ENCODE data around the gene ADAM15. TPM values are rescaled to one million over a fixed set of nuclear protein-coding genes. Genes with fewer than 3 reads are reported as not detected.

The ADAM15 gene
- total RNA-seq, 1 donor from 2014 or later, result 33.3 TPM

Other genes starting within 250 kb of the ADAM15 start
- 30.8 and 41.3 TPM in 2 replicates for gene KCNN3, start 181.0 kb upstream of the ADAM15 start, total RNA-seq
- gene PMVK, start 114.6 kb upstream of the ADAM15 start, total RNA-seq, result 10.9 and 11.3 TPM in 2 replicates
- gene PBXIP1, start 95.2 kb upstream of the ADAM15 start, total RNA-seq, result 535 and 641 TPM in 2 replicates
- 25.8 and 31.0 TPM in 2 replicates for gene PYGO2, start 89.5 kb upstream of the ADAM15 start, total RNA-seq
- gene SHC1, start 80.6 kb upstream of the ADAM15 start, total RNA-seq, result 165 and 171 TPM in 2 replicates
- 26.6 and 33.5 TPM in 2 replicates for gene CKS1B, start 76.6 kb upstream of the ADAM15 start, total RNA-seq
- 27.2 and 28.1 TPM in 2 replicates for gene FLAD1, start 68.0 kb upstream of the ADAM15 start, total RNA-seq
- gene LENEP, start 57.7 kb upstream of the ADAM15 start, total RNA-seq, result not detected in 2 replicates
- gene ZBTB7B, start 48.5 kb upstream of the ADAM15 start, total RNA-seq, result 24.6 and 26.6 TPM in 2 replicates
- not detected in 2 replicates for gene DCST2, start 17.5 kb upstream of the ADAM15 start, total RNA-seq
- not detected in 2 replicates for gene DCST1, start 17.5 kb upstream of the ADAM15 start, total RNA-seq
- 4.9 and 8.3 TPM in 2 replicates for gene EFNA4, start 12.4 kb downstream of the ADAM15 start, total RNA-seq
- gene EFNA3, start 27.5 kb downstream of the ADAM15 start, total RNA-seq, result 0.56 and 0.88 TPM in 2 replicates
- 0.59 and 1.4 TPM in 2 replicates for gene EFNA1, start 76.6 kb downstream of the ADAM15 start, total RNA-seq
- gene SLC50A1, start 84.5 kb downstream of the ADAM15 start, total RNA-seq, result 12.2 and 13.4 TPM in 2 replicates
- gene DPM3, start 89.2 kb downstream of the ADAM15 start, total RNA-seq, result 83.9 and 90.0 TPM in 2 replicates
- gene KRTCAP2, start 122.0 kb downstream of the ADAM15 start, total RNA-seq, result 51.3 and 81.4 TPM in 2 replicates
- 0.62 and 0.94 TPM in 2 replicates for gene TRIM46, start 122.5 kb downstream of the ADAM15 start, total RNA-seq
- 40.9 and 52.1 TPM in 2 replicates for gene THBS3, start 156.6 kb downstream of the ADAM15 start, total RNA-seq
- 15.1 and 18.8 TPM in 2 replicates for gene MTX1, start 157.4 kb downstream of the ADAM15 start, total RNA-seq
- gene ENTREP3, start 204.2 kb downstream of the ADAM15 start, total RNA-seq, result 7.5 and 13.1 TPM in 2 replicates
- 106 and 130 TPM in 2 replicates for gene SCAMP3, start 211.0 kb downstream of the ADAM15 start, total RNA-seq
- 24.8 and 26.8 TPM in 2 replicates for gene CLK2, start 222.2 kb downstream of the ADAM15 start, total RNA-seq
- 2.1 and 3.0 TPM in 2 replicates for gene HCN3, start 226.1 kb downstream of the ADAM15 start, total RNA-seq